ENCODE results near the gene TXNDC9. TPM values are rescaled to one million over a fixed set of nuclear protein-coding genes. Genes with fewer than 3 reads are reported as not detected.

Gene TXNDC9, protein sequence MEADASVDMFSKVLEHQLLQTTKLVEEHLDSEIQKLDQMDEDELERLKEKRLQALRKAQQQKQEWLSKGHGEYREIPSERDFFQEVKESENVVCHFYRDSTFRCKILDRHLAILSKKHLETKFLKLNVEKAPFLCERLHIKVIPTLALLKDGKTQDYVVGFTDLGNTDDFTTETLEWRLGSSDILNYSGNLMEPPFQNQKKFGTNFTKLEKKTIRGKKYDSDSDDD
- 10 to 100 TPM; 23.3 to 32.4 (median 29.7) TPM for total RNA-seq

DNA sequence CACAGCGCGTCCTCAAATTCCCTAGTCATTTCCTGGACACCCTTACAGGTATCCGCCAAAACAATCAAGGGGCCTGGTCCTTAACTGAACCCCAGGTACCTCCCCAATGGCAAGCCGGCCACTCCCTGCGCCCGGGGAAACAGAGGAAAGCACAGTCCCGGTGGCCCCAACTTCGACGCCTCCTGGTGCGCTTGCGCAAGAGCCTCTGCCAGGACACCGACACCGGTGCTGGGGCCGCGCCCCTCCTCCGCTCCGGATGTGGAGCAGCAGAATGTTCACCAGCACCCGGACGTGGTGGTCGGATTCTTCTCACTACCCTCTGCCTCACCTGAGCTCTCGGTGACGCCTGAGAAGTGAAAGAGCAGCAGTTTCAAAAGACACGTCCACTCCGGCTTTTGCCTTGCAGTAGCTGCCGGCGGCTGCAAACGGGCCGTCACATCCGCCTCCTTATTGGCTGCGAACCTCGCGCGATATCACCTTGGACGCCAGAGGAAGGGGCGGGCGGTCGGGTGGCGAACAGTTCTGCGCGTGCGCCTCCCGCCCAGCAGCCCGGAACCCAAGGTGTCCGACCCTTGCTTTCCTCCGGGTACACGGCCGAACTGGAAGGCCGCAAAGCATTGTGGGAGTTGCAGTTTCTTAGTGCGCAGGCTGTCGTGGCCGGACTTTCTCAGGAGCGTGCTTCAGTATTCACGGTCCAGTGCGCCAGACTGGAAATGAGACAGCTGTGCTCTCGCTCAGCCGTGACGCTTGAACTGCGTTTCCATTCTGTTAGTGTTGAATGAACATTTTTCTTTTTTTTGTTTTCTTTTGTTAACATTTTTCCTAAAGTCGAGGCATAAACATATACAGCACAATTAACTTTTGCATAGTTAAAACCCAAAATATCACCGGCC, at the start of gene TXNDC9:
Gene TXNDC9, minus strand, starts transcription at position 423 of the 893 bp plus-strand sequence. CDS start 3,123 bp downstream, outside the sequence.
- H3K9me3 ChIP-seq: no peaks in the 10 kb centered on the region
- peak within 1 kb of the TSS; percentile 94 to 98 (median 97) for H3K27ac ChIP-seq
- H3K27me3 ChIP-seq: no peaks in the 10 kb centered on the region
- in situ Hi-C loops (cut with MboI; ENCODE audit: low sequenced_read_pairs in 4 of 4): loop anchor here in 2 of 4 donors (25.0 kb wide), 2 partner anchors 149 to 151 kb away; partner anchors contain the start of genes MITD1 (in 2 of the 2), MRPL30 (in 2 of the 2) and REV1 (in 1 of the 2)
- intact Hi-C loops (cut with DNase I; ENCODE audit: low total_unique reads): loop anchor here (1.0 to 5.0 kb wide), 4 partner anchors 51 to 1227 kb away; partner anchors contain the start of genes LIPT1, MITD1, MRPL30 and PDCL3
- peaks cover 33 to 34% of the 10 kb centered on the region in 2 donors for H3K4me1 ChIP-seq
- H3K36me3 ChIP-seq: peaks cover 0 to 21% of the 10 kb centered on the region in 2 donors
- peak within 1 kb of the TSS; percentile 87 to 98 (median 92) for H3K4me3 ChIP-seq
- ATAC-seq (peak; percentile 90 to 94), DNase-seq (peak; percentile 99)
- TF ChIP-seq, protein P1, sequence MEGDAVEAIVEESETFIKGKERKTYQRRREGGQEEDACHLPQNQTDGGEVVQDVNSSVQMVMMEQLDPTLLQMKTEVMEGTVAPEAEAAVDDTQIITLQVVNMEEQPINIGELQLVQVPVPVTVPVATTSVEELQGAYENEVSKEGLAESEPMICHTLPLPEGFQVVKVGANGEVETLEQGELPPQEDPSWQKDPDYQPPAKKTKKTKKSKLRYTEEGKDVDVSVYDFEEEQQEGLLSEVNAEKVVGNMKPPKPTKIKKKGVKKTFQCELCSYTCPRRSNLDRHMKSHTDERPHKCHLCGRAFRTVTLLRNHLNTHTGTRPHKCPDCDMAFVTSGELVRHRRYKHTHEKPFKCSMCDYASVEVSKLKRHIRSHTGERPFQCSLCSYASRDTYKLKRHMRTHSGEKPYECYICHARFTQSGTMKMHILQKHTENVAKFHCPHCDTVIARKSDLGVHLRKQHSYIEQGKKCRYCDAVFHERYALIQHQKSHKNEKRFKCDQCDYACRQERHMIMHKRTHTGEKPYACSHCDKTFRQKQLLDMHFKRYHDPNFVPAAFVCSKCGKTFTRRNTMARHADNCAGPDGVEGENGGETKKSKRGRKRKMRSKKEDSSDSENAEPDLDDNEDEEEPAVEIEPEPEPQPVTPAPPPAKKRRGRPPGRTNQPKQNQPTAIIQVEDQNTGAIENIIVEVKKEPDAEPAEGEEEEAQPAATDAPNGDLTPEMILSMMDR (IDR thresholded peaks at IDR 0.05 in 4 of 5, conservative IDR thresholded peaks at IDR 0.05 in 1 of 5): no peak
- peak; percentile 80 to 81 for TF ChIP-seq POLR2A (IDR thresholded peaks at IDR 0.05)

DNA sequence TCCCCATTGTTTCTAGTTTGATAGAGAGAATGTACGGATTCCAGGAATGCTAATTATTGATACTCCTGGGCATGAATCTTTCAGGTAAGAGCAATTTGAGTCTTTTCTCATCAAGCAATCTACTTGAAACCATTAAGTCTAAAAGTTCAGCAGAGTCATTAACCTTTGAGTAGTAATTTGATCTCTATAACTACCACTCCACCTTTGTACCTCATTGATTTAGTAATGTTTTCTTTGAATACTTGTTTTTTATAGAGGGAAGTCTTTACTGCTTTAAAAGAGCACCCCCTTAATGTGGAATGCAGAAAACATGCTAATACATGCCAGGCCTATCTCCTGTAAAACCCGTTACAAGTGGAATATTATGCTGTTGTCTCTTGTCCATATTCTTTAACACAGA, 46.0 kb upstream of the TXNDC9 start:
- DNase-seq (no peak), ATAC-seq (no peak)
- in situ Hi-C loops (cut with MboI; ENCODE audit: low sequenced_read_pairs in 4 of 4): no loop called here
- no peaks in the 10 kb centered on the region for H3K9me3 ChIP-seq
- H3K4me1 ChIP-seq: no peaks in the 10 kb centered on the region
- H3K27me3 ChIP-seq: no peaks in the 10 kb centered on the region
- peaks cover 0 to 77% of the 10 kb centered on the region in 2 donors for H3K36me3 ChIP-seq
- no peak overlapping the region for H3K27ac ChIP-seq
- intact Hi-C loops (cut with DNase I; ENCODE audit: low total_unique reads): no loop called here
- TF ChIP-seq POLR2A (IDR thresholded peaks at IDR 0.05): no peak
- TF ChIP-seq, protein P1 (IDR thresholded peaks at IDR 0.05 in 4 of 5, conservative IDR thresholded peaks at IDR 0.05 in 1 of 5): no peak
- H3K4me3 ChIP-seq: no peak overlapping the region

DNA sequence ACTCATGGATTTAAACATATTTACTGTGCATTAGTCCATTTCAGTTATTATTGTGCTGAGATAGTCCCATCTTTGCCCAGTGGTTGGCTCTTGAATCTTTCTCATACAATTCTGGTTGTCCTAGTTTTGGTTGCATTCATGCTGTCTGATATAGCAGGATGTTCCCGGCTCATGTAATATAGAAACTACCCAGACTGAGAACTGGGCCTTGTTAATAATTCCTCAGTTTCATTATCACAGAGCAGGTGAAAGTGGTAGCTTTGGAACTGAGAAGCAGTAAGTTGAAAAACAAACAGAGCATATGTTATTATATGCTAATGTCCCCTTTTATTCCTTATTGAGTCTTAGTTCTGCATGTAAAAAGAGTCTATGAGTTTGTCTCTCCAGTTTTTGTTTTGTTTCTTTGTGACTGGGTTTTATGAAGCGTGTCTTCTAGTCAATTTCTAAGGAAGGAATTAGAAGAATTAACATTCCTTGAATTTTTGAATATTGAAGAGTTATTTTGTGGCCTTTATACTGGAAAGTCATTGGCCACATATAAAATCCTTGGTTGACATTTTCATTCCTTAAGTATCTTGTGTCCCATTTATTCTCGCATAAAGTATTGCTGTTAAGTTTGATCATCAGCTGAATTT, 44.4 kb upstream of the TXNDC9 start:
- no peak for TF ChIP-seq POLR2A (IDR thresholded peaks at IDR 0.05)
- TF ChIP-seq, protein P1 (IDR thresholded peaks at IDR 0.05 in 4 of 5, conservative IDR thresholded peaks at IDR 0.05 in 1 of 5): no peak
- Histone ChIP-seq H3K36me3 (peaks cover 0 to 87% of the 10 kb centered on the region in 2 donors), H3K9me3 (no peaks in the 10 kb centered on the region), H3K27ac (no peak overlapping the region), H3K4me1 (no peaks in the 10 kb centered on the region), H3K27me3 (no peaks in the 10 kb centered on the region), H3K4me3 (no peak overlapping the region)
- DNase-seq (no peak), ATAC-seq (no peak)
- intact Hi-C loops (cut with DNase I; ENCODE audit: low total_unique reads): no loop called here
- in situ Hi-C loops (cut with MboI; ENCODE audit: low sequenced_read_pairs in 4 of 4): no loop called here

DNA sequence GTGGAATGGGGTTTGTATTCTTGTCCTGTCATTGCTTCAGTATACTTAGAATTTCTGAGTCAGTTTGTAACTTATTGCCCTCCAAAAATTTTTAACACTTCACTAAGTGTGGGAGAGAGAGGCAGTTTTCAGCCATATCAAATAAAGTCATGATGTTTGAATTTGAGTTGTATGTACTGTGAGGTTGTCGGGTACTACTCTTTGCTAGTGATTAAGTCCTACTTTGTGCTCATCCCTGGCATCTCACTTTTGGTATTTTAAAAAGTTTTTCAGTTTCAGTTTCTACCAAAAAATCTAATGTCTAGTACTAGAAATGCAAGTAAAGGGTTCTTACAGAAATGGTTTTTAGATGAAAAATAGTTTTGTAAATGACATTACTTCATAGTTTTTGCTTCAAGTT, 41.7 kb upstream of the TXNDC9 start:
- no peak for TF ChIP-seq POLR2A (IDR thresholded peaks at IDR 0.05)
- TF ChIP-seq, protein P1 (IDR thresholded peaks at IDR 0.05 in 4 of 5, conservative IDR thresholded peaks at IDR 0.05 in 1 of 5): no peak
- Histone ChIP-seq H3K4me3 (no peak overlapping the region), H3K27ac (no peak overlapping the region), H3K9me3 (no peaks in the 10 kb centered on the region), H3K27me3 (no peaks in the 10 kb centered on the region), H3K4me1 (no peaks in the 10 kb centered on the region), H3K36me3 (peaks cover 0 to 89% of the 10 kb centered on the region in 2 donors)
- DNase-seq (no peak), ATAC-seq (no peak)
- intact Hi-C loops (cut with DNase I; ENCODE audit: low total_unique reads): no loop called here
- in situ Hi-C loops (cut with MboI; ENCODE audit: low sequenced_read_pairs in 4 of 4): no loop called here
